ENCODE data around the gene TMEM80.

DNA sequence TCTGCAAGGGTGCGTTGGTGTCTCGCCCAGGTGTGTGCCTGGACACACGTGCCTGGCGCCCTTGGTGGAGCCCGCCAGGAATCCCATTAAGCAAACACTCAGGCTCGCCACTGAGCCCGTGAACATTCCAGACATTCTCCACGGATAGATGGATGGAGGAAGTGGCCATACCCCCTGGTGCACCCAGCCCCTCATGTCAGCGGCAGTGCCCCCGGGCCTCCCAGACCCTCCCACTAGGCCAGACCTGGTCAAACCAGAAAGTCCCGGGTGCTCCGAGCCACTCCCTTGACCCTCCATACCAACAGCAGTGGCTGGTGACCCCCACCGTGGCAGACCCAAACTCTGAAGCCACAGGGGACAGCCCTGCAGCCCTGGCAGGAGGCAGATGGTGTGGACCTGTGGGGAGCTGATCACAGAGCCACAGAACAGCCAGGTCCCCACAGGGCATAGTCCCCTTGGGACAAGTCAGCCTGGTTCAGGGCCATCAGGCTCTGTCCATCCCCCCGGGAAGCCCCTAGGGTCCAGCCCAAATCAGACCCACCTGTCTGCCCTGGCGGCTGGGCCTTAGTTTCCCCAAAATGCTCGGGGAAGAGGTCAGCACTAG, 12.3 kb downstream of the TMEM80 start:
- TF ChIP-seq, protein P1, sequence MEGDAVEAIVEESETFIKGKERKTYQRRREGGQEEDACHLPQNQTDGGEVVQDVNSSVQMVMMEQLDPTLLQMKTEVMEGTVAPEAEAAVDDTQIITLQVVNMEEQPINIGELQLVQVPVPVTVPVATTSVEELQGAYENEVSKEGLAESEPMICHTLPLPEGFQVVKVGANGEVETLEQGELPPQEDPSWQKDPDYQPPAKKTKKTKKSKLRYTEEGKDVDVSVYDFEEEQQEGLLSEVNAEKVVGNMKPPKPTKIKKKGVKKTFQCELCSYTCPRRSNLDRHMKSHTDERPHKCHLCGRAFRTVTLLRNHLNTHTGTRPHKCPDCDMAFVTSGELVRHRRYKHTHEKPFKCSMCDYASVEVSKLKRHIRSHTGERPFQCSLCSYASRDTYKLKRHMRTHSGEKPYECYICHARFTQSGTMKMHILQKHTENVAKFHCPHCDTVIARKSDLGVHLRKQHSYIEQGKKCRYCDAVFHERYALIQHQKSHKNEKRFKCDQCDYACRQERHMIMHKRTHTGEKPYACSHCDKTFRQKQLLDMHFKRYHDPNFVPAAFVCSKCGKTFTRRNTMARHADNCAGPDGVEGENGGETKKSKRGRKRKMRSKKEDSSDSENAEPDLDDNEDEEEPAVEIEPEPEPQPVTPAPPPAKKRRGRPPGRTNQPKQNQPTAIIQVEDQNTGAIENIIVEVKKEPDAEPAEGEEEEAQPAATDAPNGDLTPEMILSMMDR (IDR thresholded peaks at IDR 0.05) = no peak
- peak in 1 of 2 donors; percentile 56 for TF ChIP-seq POLR2A (IDR thresholded peaks at IDR 0.05)
